ENCODE results near the gene RHBDF2.
"Not testable (repeated sequence)": the region's sequence is repeated elsewhere in the genome, so short reads cannot be mapped to it uniquely, and the experiment has no call there.

The RHBDF2 gene

GRCh38 chr17:76537578-76538280, 36.5 kb upstream of the RHBDF2 start, which contains the start of gene CYGB:
Gene CYGB, minus strand, starts transcription at chr17:76537709. Its CDS starts 167 bp downstream, at chr17:76537542.
- no peak for DNase-seq

GRCh38 chr17:76537288-76537577, 36.0 kb upstream of the RHBDF2 start:
- DNase-seq: no peak

- no peak for DNase-seq
These were observed 35.5 kb upstream of the RHBDF2 start for GRCh38 chr17:76536511-76537287.

- DNase-seq: no peak
These were observed 34.7 kb upstream of the RHBDF2 start for GRCh38 chr17:76535788-76536510.

- no peak for DNase-seq
These were observed 33.9 kb upstream of the RHBDF2 start for GRCh38 chr17:76534831-76535732.

- DNase-seq: not testable (repeated sequence)
These were observed 32.6 kb upstream of the RHBDF2 start for GRCh38 chr17:76533640-76534359.

- DNase-seq: no peak
These were observed 30.9 kb upstream of the RHBDF2 start for GRCh38 chr17:76532072-76532651.

GRCh38 chr17:76531486-76532038, 30.3 kb upstream of the RHBDF2 start:
- DNase-seq: no peak

GRCh38 chr17:76530811-76531485, 29.7 kb upstream of the RHBDF2 start:
- no peak for DNase-seq

- peak; percentile 51 for DNase-seq
These were observed 29.0 kb upstream of the RHBDF2 start for GRCh38 chr17:76530095-76530723.

GRCh38 chr17:76529224-76530094, 28.2 kb upstream of the RHBDF2 start:
- DNase-seq: no peak

- no peak for DNase-seq
These were observed 27.5 kb upstream of the RHBDF2 start for GRCh38 chr17:76528528-76529223.

- no peak for DNase-seq
These were observed 26.9 kb upstream of the RHBDF2 start for GRCh38 chr17:76528156-76528527.

GRCh38 chr17:76527430-76528111, 26.3 kb upstream of the RHBDF2 start:
- DNase-seq: no peak

GRCh38 chr17:76527016-76527415, 25.8 kb upstream of the RHBDF2 start:
- DNase-seq: not testable (repeated sequence)

GRCh38 chr17:76525513-76525833, 24.2 kb upstream of the RHBDF2 start:
- DNase-seq: not testable (repeated sequence)

- no peak for DNase-seq
These were observed 23.6 kb upstream of the RHBDF2 start for GRCh38 chr17:76524598-76525512.
